ENCODE results near the gene E4F1.
"Not testable (repeated sequence)": the region's sequence is repeated elsewhere in the genome, so short reads cannot be mapped to it uniquely, and the experiment has no call there.

Gene E4F1

GRCh38 chr16:2260250-2260649, 36.9 kb downstream of the E4F1 start:
- TF ChIP-seq, protein P1, sequence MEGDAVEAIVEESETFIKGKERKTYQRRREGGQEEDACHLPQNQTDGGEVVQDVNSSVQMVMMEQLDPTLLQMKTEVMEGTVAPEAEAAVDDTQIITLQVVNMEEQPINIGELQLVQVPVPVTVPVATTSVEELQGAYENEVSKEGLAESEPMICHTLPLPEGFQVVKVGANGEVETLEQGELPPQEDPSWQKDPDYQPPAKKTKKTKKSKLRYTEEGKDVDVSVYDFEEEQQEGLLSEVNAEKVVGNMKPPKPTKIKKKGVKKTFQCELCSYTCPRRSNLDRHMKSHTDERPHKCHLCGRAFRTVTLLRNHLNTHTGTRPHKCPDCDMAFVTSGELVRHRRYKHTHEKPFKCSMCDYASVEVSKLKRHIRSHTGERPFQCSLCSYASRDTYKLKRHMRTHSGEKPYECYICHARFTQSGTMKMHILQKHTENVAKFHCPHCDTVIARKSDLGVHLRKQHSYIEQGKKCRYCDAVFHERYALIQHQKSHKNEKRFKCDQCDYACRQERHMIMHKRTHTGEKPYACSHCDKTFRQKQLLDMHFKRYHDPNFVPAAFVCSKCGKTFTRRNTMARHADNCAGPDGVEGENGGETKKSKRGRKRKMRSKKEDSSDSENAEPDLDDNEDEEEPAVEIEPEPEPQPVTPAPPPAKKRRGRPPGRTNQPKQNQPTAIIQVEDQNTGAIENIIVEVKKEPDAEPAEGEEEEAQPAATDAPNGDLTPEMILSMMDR (IDR thresholded peaks at IDR 0.05; ENCODE audit: low read depth, low read length, missing control alignments), result no peak
- H3K4me3 ChIP-seq (replicated peaks; ENCODE audit: low read depth, low read length), result no peak overlapping the region
- DNase-seq (ENCODE audit: extremely low read depth, low read depth), result no peak

GRCh38 chr16:2263026-2263425, 39.6 kb downstream of the E4F1 start:
- not testable (repeated sequence) for DNase-seq (ENCODE audit: extremely low read depth, low read depth)

GRCh38 chr16:2266887-2267286, 43.5 kb downstream of the E4F1 start:
- DNase-seq (ENCODE audit: extremely low read depth, low read depth), result not testable (repeated sequence)
- peak overlapping the region; percentile 81 for H3K4me3 ChIP-seq (replicated peaks; ENCODE audit: low read depth, low read length)

More at GRCh38 chr16:2263026-2263425, 39.6 kb downstream of the E4F1 start:
- H3K4me3 ChIP-seq (replicated peaks; ENCODE audit: low read depth, low read length), result not testable (repeated sequence)

- H3K4me3 ChIP-seq (replicated peaks; ENCODE audit: low read depth, low read length), result peak overlapping the region; percentile 81
- DNase-seq (ENCODE audit: extremely low read depth, low read depth), result not testable (repeated sequence)
These were observed 44.1 kb downstream of the E4F1 start for GRCh38 chr16:2267505-2267912.

DNA sequence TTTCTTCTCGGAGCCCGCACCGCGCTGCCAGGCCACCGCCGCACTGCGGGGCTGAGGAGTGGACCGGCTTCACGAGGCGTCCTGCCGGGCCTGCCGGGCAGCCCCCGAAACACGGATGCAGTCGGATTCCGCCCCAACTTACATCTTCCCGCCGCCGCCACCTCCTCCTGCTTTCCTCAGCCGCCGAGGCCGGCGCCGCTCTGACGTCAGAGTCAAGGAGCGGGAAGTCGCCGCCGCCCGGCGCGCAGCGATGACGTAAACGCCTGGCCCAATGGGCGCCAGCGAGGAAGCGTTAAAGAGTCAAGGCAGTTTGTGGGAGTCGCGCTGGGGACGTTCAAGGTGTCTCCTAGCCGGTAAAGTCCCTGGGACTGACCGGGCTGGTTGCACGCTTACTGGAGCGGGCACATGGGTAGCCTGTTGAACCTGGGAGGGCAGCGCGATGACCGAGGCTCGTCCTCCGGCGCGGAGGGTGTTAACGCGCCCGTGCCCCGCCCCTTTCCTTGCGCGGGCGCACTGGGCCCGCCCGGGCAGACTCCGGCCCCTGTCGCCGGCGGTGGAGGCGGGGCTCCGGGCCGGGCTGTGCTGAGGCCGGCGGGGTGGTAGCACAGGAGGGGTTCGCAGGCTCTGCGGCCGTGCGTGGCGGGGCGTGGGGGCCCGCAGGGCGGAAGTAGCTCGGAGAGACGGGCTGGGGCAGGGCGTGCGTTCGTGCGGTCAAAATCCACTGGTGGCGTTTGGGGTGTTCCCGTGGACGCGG, 44.7 kb downstream of the E4F1 start, which contains the start of gene RNPS1:
Gene RNPS1, minus strand, starts transcription at position 214 of the 754 bp plus-strand sequence. CDS start 3,483 bp downstream, outside the sequence.
- peak within 1 kb of the TSS; percentile 81 for H3K4me3 ChIP-seq (replicated peaks; ENCODE audit: low read depth, low read length)
- DNase-seq (ENCODE audit: extremely low read depth, low read depth), result peak; percentile 75
- TF ChIP-seq, protein P1 (IDR thresholded peaks at IDR 0.05; ENCODE audit: low read depth, low read length, missing control alignments), result no peak

DNA sequence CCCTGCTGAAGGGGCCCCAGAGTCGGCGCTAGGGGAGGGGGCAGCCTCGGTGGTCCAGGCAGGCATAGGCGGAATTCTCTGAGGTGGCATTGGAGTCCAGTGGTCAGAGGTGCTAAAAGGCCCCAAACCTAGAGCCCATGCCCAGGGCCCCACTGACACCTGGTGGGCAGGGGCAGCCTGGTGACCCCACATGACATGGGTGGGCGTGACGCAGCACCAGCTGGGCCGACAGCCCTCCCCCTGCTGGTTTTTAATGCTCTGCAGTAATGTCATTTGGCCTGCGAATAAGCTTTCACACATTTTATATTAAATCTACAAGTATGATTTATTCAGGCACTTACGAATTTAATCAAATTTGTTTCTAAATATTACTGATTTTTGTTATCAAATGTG, 46.7 kb downstream of the E4F1 start:
- no peak overlapping the region for H3K4me3 ChIP-seq (replicated peaks; ENCODE audit: low read depth, low read length)
- no peak for DNase-seq (ENCODE audit: extremely low read depth, low read depth)
- TF ChIP-seq, protein P1 (IDR thresholded peaks at IDR 0.05; ENCODE audit: low read depth, low read length, missing control alignments), result no peak

DNA sequence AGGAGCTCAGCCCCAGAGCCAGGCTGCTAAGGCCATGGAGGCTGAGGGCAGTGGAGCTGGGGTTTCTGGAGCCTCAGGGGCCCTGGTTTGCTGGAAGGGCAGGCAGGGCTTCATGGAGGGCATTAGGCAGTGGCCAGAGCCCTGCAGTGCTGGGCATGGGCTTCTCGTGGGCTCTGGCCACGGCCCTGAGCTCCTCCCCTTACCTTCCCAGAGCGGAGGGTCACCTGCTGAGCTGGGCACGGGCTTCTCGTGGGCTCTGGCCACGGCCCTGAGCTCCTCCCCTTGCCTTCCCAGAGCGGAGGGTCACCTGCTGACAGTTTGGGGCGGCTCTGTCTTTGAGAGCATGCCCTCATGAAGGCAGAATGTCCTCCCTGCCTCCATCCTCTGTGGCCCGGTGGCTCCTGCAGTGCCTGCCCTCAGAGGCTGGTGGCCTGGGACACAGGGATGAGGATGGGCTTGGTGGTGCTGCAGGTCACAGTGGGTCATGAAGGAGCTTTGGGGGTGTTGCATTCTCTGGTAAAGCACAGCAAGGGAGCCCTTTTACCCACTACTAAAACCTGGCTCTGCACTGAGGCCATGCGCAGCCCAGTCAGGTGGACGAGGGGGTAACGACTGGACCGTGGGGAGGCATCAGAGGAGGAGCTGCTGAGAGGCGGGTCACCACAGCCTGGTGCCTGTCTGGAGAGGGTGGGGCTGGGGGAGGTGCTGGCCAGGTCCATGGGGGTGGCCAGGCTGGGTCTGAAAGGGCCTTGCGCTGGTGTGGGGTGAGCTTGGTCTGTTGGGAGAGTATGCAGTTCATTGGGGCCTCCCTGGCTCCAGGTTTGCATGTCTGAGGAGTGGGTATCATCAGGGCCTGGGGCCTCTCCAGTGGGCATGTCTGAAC, 47.4 kb downstream of the E4F1 start:
- TF ChIP-seq, protein P1 (IDR thresholded peaks at IDR 0.05; ENCODE audit: low read depth, low read length, missing control alignments), result no peak
- no peak for DNase-seq (ENCODE audit: extremely low read depth, low read depth)
- H3K4me3 ChIP-seq (replicated peaks; ENCODE audit: low read depth, low read length), result no peak overlapping the region

GRCh38 chr16:2271848-2272461, 48.6 kb downstream of the E4F1 start:
- TF ChIP-seq, protein P1 (IDR thresholded peaks at IDR 0.05; ENCODE audit: low read depth, low read length, missing control alignments), result no peak
- no peak for DNase-seq (ENCODE audit: extremely low read depth, low read depth)
- H3K4me3 ChIP-seq (replicated peaks; ENCODE audit: low read depth, low read length), result no peak overlapping the region

All from HFF-Myc (cell line).